K562 treated with DMSO at 1 percent for 48 hours (cell line): ENCODE results near the gene MMAB. TPM values are rescaled to one million over a fixed set of nuclear protein-coding genes. Genes with fewer than 3 reads are reported as not detected.

Source experiments
- total RNA-seq: library from RNA; unstranded; fragments of 300-600 nt; gene quantifications from 2 replicates; pipeline ENCODE4 v1.2.3, GENCODE V29; 2022; ENCODE audit warnings: low replicate concordance; ENCODE audit errors: extremely low read depth

Gene MMAB
- total RNA-seq, result not detected in 2 replicates

GRCh38 chr12:109573029-109573913, at the start of gene MMAB, which contains the start of gene MVK:
TSS of gene MMAB (minus strand) at chr12:109573504. CDS start at chr12:109573480, 24 bp downstream.
TSS of gene MVK (plus strand) at chr12:109573794. CDS start at chr12:109574823, 1,029 bp downstream.

Other genes starting within 250 kb of the MMAB start
- not detected in 2 replicates for gene MYO1H, start 225.6 kb downstream of the MMAB start, total RNA-seq
- gene KCTD10, start 96.2 kb downstream of the MMAB start, total RNA-seq, result not detected in 2 replicates
- gene UBE3B, start 95.9 kb downstream of the MMAB start, total RNA-seq, result not detected in 2 replicates
- not detected in 2 replicates for gene MVK, start 290 bp upstream of the MMAB start, total RNA-seq
- gene FAM222A, start 140.3 kb upstream of the MMAB start, total RNA-seq, result not detected in 2 replicates